HL-60 (cell line): ENCODE results near the gene PHACTR3.

ENCODE experiments used
- DNase-seq, 2 experiments: peaks; one replicate each; pipeline ENCODE4 v3.0.0-alpha.2; 2010 to 2020; ENCODE audit warnings: low read depth in 1 of 2, low spot score in 1 of 2
- H3K27ac ChIP-seq: fragments of 250-450 bp; sonication (Bioruptor Pico); replicated peaks from 2 replicates; pipeline ENCODE4 v1.5.1; 2020; ENCODE audit warnings: mild to moderate bottlenecking, moderate library complexity
- H3K27me3 ChIP-seq: fragments of 250-450 bp; sonication (Bioruptor Pico); 2 replicates; pipeline ENCODE4 v1.5.1; 2021; ENCODE audit warnings: mild to moderate bottlenecking, moderate library complexity; ENCODE audit not compliant: insufficient read depth, poor library complexity, severe bottlenecking
- H3K4me3 ChIP-seq: replicated peaks from 2 replicates; pipeline ENCODE4 v1.5.1; 2011; ENCODE audit warnings: mild to moderate bottlenecking, control low read depth, low read length; ENCODE audit not compliant: insufficient read depth
- CTCF ChIP-seq: IDR thresholded peaks from one replicate; pipeline ENCODE4 v1.5.1; 2011; ENCODE audit warnings: low read length, control low read depth, inconsistent platforms; ENCODE audit not compliant: insufficient read depth
- GABPA ChIP-seq: IDR thresholded peaks from 2 replicates; pipeline ENCODE4 v1.6.1; 2012; ENCODE audit warnings: low read depth
- POLR2AphosphoS5 ChIP-seq: IDR thresholded peaks from 2 replicates; pipeline ENCODE4 v1.6.1; 2012; ENCODE audit warnings: low read depth
- SPI1 ChIP-seq: IDR thresholded peaks from 2 replicates; pipeline ENCODE4 v1.6.1; 2012; ENCODE audit warnings: low read depth, mild to moderate bottlenecking, borderline replicate concordance
- TF ChIP-seq, protein P1 (sequence below): IDR thresholded peaks from 2 replicates; pipeline ENCODE4 v1.6.1; 2012; ENCODE audit warnings: low read depth; ENCODE audit not compliant: insufficient replicate concordance

The PHACTR3 gene

DNA sequence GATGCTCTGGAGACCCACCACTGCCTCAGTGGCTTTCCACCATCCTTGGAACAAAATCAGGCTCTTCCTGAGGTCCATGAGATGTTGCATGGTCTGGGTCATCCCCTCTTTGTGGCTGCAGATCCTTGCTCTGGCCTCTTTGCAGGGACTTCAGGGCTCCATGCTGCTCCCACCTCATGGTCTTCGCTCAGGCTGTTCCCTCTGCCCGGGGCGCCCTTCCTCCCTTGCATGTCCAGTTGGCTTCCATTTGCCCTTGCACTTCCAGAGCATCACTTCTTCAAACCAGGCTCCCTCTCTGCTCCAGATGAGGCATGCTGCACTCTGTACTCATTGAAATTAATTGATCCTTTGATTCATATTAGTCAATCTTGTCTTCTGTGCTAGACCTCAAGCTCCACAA lies 4.4 kb upstream of the PHACTR3 start:
- DNase-seq = no peak
- Histone ChIP-seq H3K27me3 (peaks cover 14% of the 10 kb centered on the region), H3K27ac (no peak overlapping the region), H3K4me3 (no peak overlapping the region)
- TF ChIP-seq SPI1 (no peak), GABPA (no peak), CTCF (no peak), POLR2AphosphoS5 (no peak)
- TF ChIP-seq, protein P1, sequence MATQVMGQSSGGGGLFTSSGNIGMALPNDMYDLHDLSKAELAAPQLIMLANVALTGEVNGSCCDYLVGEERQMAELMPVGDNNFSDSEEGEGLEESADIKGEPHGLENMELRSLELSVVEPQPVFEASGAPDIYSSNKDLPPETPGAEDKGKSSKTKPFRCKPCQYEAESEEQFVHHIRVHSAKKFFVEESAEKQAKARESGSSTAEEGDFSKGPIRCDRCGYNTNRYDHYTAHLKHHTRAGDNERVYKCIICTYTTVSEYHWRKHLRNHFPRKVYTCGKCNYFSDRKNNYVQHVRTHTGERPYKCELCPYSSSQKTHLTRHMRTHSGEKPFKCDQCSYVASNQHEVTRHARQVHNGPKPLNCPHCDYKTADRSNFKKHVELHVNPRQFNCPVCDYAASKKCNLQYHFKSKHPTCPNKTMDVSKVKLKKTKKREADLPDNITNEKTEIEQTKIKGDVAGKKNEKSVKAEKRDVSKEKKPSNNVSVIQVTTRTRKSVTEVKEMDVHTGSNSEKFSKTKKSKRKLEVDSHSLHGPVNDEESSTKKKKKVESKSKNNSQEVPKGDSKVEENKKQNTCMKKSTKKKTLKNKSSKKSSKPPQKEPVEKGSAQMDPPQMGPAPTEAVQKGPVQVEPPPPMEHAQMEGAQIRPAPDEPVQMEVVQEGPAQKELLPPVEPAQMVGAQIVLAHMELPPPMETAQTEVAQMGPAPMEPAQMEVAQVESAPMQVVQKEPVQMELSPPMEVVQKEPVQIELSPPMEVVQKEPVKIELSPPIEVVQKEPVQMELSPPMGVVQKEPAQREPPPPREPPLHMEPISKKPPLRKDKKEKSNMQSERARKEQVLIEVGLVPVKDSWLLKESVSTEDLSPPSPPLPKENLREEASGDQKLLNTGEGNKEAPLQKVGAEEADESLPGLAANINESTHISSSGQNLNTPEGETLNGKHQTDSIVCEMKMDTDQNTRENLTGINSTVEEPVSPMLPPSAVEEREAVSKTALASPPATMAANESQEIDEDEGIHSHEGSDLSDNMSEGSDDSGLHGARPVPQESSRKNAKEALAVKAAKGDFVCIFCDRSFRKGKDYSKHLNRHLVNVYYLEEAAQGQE = no peak

DNA sequence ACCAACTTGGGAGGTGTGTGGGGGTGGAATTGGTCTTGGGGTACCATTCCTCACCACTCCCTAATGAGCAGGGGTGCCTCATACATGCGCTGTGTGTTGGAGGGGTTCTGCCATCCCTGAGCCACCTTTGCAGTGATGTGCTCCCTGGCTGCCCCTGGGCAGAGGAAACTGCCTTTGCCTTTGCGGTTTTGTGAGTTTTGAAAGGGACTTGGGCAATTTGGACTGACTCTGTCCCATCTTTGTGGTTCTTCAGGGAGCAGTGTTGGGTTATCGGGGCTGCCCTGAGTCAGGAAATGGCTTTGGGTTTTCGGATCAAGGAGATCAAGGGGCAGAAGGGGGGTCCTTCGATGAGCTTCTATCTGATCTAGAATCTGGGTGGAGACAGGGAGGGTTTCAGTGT lies 3.9 kb upstream of the PHACTR3 start:
- DNase-seq = peak in 1 of 2 experiments; percentile 26
- Histone ChIP-seq H3K4me3 (no peak overlapping the region), H3K27ac (no peak overlapping the region), H3K27me3 (peaks cover 18% of the 10 kb centered on the region)
- TF ChIP-seq, protein P1 = no peak
- no peak for TF ChIP-seq POLR2AphosphoS5
- TF ChIP-seq SPI1 = no peak
- TF ChIP-seq CTCF = no peak
- no peak for TF ChIP-seq GABPA

DNA sequence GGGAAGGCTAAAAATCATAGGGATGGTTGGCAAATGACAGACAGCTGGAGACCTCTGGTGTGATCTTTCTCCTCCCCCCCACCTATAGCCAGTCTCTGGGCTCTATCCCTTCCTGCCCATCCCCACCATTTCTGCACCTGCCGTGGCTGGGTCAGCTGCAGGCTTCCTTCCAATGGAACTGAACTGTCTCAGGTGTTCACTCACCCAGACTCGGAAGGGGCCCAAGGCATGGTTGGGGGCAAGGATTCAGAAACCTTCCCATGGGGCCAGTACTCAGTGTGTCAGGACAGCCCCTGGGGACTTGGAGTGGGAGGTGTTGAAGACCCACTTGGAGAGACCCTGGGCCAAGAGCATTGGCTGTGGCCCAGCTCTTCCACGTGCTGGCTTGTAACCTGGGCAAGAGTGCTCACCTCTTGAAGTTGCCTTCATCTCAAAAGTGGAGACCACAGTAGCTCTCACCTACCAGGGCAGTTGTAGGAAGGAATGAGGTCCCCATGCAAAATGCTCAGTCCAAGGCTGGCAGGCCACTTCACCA lies 1.7 kb upstream of the PHACTR3 start:
- TF ChIP-seq, protein P1 = no peak
- TF ChIP-seq CTCF (no peak), GABPA (no peak), POLR2AphosphoS5 (no peak), SPI1 (no peak)
- no peak overlapping the region for H3K27ac ChIP-seq
- no peak overlapping the region for H3K4me3 ChIP-seq
- peaks cover 34% of the 10 kb centered on the region for H3K27me3 ChIP-seq
- DNase-seq = no peak
